OCI-LY1 (cell line): Measurements from ENCODE around the gene TJP3.

Experiments used
- H2AFZ ChIP-seq: fragments of 200-600 bp; sonication (generic), shearing (Covaris generic); 2 replicates; pipeline ENCODE4 v1.6.0; 2014; ENCODE audit warnings: antibody characterized with exemption, mild to moderate bottlenecking, low read length
- H3F3A ChIP-seq: fragments of 200-600 bp; sonication (generic), shearing (Covaris generic); 2 replicates; pipeline ENCODE4 v1.6.0; 2014; ENCODE audit warnings: mild to moderate bottlenecking, antibody characterized with exemption, low read length, moderate library complexity; ENCODE audit not compliant: insufficient read depth
- H3K27ac ChIP-seq: fragments of 200-600 bp; sonication (generic); 2 replicates; pipeline ENCODE4 v1.5.1; 2014; ENCODE audit warnings: low read length, mixed run types, mild to moderate bottlenecking, low read depth; ENCODE audit not compliant: poor library complexity, severe bottlenecking
- H3K27me3 ChIP-seq: fragments of 200-600 bp; sonication (generic); 2 replicates; pipeline ENCODE4 v1.6.0; 2014; ENCODE audit warnings: antibody characterized with exemption, mild to moderate bottlenecking, low read length, moderate library complexity; ENCODE audit not compliant: insufficient read depth
- H3K36me3 ChIP-seq: fragments of 200-600 bp; sonication (generic); 2 replicates; pipeline ENCODE4 v1.6.1; 2014; ENCODE audit warnings: mild to moderate bottlenecking, antibody characterized with exemption, low read length, moderate library complexity, mixed read lengths; ENCODE audit not compliant: insufficient read depth
- H3K4me1 ChIP-seq: fragments of 200-600 bp; sonication (generic); 2 replicates; pipeline ENCODE4 v1.5.1; 2014; ENCODE audit warnings: mild to moderate bottlenecking, low read length, moderate library complexity; ENCODE audit not compliant: insufficient read depth, severe bottlenecking
- H3K4me2 ChIP-seq: fragments of 200-600 bp; sonication (generic), shearing (Covaris generic); 2 replicates; pipeline ENCODE4 v1.6.1; 2014; ENCODE audit warnings: low read length
- H3K4me3 ChIP-seq: fragments of 200-600 bp; sonication (generic); 2 replicates; pipeline ENCODE4 v1.5.1; 2014; ENCODE audit warnings: low read length, low read depth, mild to moderate bottlenecking, mixed read lengths; ENCODE audit not compliant: poor library complexity, severe bottlenecking
- H3K79me2 ChIP-seq: fragments of 200-600 bp; shearing (Covaris generic); 2 replicates; pipeline ENCODE4 v1.6.1; 2016; ENCODE audit warnings: mixed run types, low read length, mixed read lengths; ENCODE audit not compliant: insufficient read depth
- H3K9ac ChIP-seq: fragments of 200-600 bp; sonication (generic), shearing (Covaris generic); 2 replicates; pipeline ENCODE4 v1.6.1; 2014; ENCODE audit warnings: mild to moderate bottlenecking, low read length, mixed read lengths
- H3K9me2 ChIP-seq: fragments of 200-600 bp; sonication (generic), shearing (Covaris generic); 2 replicates; pipeline ENCODE4 v1.6.1; 2014; ENCODE audit warnings: low read depth, mild to moderate bottlenecking, low read length, mixed read lengths
- H3K9me3 ChIP-seq: fragments of 200-600 bp; shearing (Covaris generic); 2 replicates; pipeline ENCODE4 v1.6.1; 2014; ENCODE audit warnings: low read length, mixed read lengths
- H4K20me1 ChIP-seq: fragments of 200-600 bp; sonication (generic), shearing (Covaris generic); 2 replicates; pipeline ENCODE4 v1.6.0; 2016; ENCODE audit warnings: mild to moderate bottlenecking, low read length; ENCODE audit not compliant: insufficient read depth
- CTCF ChIP-seq: fragments of 200-600 bp; sonication (generic), shearing (Covaris generic); IDR thresholded peaks from 2 replicates; pipeline ENCODE4 v1.5.1; 2017; ENCODE audit warnings: mild to moderate bottlenecking, antibody characterized with exemption, low read length, moderate library complexity, mixed read lengths
- EZH2 ChIP-seq: fragments of 200-600 bp; sonication (generic), shearing (Covaris generic); IDR thresholded peaks from 2 replicates; pipeline ENCODE4 v1.8.0; 2017; ENCODE audit warnings: borderline replicate concordance, mixed run types, mild to moderate bottlenecking, antibody characterized with exemption, low read length, moderate library complexity, mixed read lengths

Gene TJP3

DNA sequence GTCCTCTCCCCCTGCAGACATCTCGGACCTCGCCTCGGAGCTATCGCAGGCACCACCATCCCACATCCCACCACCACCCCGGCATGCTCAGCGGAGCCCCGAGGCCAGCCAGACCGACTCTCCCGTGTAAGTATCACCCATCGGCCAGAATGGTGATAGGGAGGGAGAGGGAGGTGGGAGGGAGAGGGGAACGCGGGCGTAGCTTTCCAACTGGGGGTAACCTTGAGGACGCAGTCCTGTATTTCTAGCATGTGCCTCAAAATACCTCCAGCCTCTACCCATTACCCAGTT is 26.1 kb downstream of the TJP3 start:
- Histone ChIP-seq H3K79me2 (no peaks in the 10 kb centered on the region), H4K20me1 (no peaks in the 10 kb centered on the region), H3K36me3 (no peaks in the 10 kb centered on the region), H3K27ac (no peak overlapping the region), H3K9ac (no peak overlapping the region), H3K4me1 (no peaks in the 10 kb centered on the region), H3K4me2 (no peak overlapping the region), H3K9me2 (no peaks in the 10 kb centered on the region), H3K4me3 (no peak overlapping the region), H3F3A (no peaks in the 10 kb centered on the region), H3K27me3 (peaks cover 5% of the 10 kb centered on the region), H3K9me3 (no peaks in the 10 kb centered on the region), H2AFZ (no peak overlapping the region)
- TF ChIP-seq CTCF = no peak

- Histone ChIP-seq H3K4me3 (no peak overlapping the region), H2AFZ (no peak overlapping the region), H3K9ac (no peak overlapping the region), H3K36me3 (no peaks in the 10 kb centered on the region), H3K4me1 (no peaks in the 10 kb centered on the region), H3K9me3 (no peaks in the 10 kb centered on the region), H3K27ac (no peak overlapping the region), H3K4me2 (no peak overlapping the region), H3K9me2 (no peaks in the 10 kb centered on the region), H3K27me3 (peaks cover 5% of the 10 kb centered on the region), H3F3A (no peaks in the 10 kb centered on the region), H3K79me2 (no peaks in the 10 kb centered on the region), H4K20me1 (no peaks in the 10 kb centered on the region)
- TF ChIP-seq EZH2 = no peak
- TF ChIP-seq CTCF = no peak
Measured at GRCh38 chr19:3736106-3736724, 28.0 kb downstream of the TJP3 start.

DNA sequence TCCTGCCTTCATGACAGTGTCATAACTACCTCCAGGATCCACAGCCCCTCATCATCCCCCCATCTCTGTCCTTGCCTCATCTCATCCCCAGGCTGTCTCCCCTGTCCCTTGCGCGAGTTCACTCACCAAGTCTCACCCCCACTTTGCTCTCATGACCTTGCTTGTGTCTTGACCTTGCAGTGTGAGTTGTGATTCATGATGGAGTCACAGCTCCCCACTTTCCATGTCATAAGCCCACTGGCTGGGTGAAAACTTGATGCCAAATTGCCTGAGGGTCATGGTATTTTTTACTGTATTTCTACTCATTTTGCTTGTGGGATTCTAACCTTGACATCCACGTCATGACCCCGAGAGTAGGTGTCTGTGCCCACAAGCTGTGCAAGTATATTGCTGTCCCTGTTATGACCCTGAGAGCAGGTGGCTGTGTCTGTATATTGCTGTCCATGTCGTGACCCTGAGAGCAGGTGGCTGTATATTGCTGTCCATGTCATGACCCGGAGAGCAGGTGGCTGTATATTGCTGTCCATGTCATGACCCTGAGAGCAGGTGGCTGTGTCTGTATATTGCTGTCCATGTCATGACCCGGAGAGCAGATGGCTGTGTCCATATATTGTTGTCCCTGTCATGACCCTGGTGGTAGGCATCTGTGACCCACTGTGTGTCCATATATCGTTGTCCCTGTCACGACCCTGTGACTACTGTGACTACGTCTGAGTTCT is 29.5 kb downstream of the TJP3 start:
- no peak overlapping the region for H2AFZ ChIP-seq
- H3K36me3 ChIP-seq = no peaks in the 10 kb centered on the region
- H3K9me3 ChIP-seq = no peaks in the 10 kb centered on the region
- TF ChIP-seq CTCF (no peak), EZH2 (no peak)
- no peak overlapping the region for H3K27ac ChIP-seq
- H4K20me1 ChIP-seq = no peaks in the 10 kb centered on the region
- no peaks in the 10 kb centered on the region for H3K9me2 ChIP-seq
- no peak overlapping the region for H3K4me2 ChIP-seq
- no peak overlapping the region for H3K9ac ChIP-seq
- H3K4me1 ChIP-seq = no peaks in the 10 kb centered on the region
- no peaks in the 10 kb centered on the region for H3K79me2 ChIP-seq
- no peaks in the 10 kb centered on the region for H3F3A ChIP-seq
- H3K27me3 ChIP-seq = no peaks in the 10 kb centered on the region
- H3K4me3 ChIP-seq = no peak overlapping the region
